Measurements from ENCODE around the gene ASXL2.

GRCh38 chr2:25698752-25699151 lies 179.5 kb downstream of the ASXL2 start:
- TF ChIP-seq ZNF416 (CRISPR knock-in tag; IDR thresholded peaks at IDR 0.05) (no peak), NR1H2 (CRISPR knock-in tag; IDR thresholded peaks at IDR 0.05) (no peak), CTCF (IDR thresholded peaks at IDR 0.05) (no peak), ZNF219 (CRISPR knock-in tag; IDR thresholded peaks at IDR 0.05; ENCODE audit: borderline replicate concordance) (no peak), ZNF263 (CRISPR knock-in tag; IDR thresholded peaks at IDR 0.05; ENCODE audit: low read depth) (no peak), USF2 (CRISPR knock-in tag; IDR thresholded peaks at IDR 0.05) (no peak), JUN (CRISPR knock-in tag; IDR thresholded peaks at IDR 0.05) (no peak), GABPB1 (CRISPR knock-in tag; IDR thresholded peaks at IDR 0.05) (no peak), MXD4 (CRISPR knock-in tag; IDR thresholded peaks at IDR 0.05; ENCODE audit: borderline replicate concordance) (no peak)

Measured in WTC11 (cell line).